Peyer's patch (tissue), 4 donors: ENCODE measurements around the gene ZFP1. TPM values are rescaled to one million over a fixed set of nuclear protein-coding genes. Genes with fewer than 3 reads are reported as not detected.

Experiments
- DNase-seq, 3 donors: peaks; one replicate each; pipeline ENCODE4 v3.0.0-alpha.2; 2017 to 2019
- H3K27ac ChIP-seq, 4 donors: fragments of 200-600 bp; sonication (generic); one replicate each; pipeline ENCODE4 v1.5.1; 2016 to 2019
- H3K27me3 ChIP-seq, 2 donors: fragments of 200-600 bp; sonication (generic); one replicate each; pipeline ENCODE4 v1.5.1; 2019
- H3K36me3 ChIP-seq, 3 donors: fragments of 200-600 bp; sonication (generic); one replicate each; pipeline ENCODE4 v1.5.1; 2016 to 2019
- H3K4me1 ChIP-seq, 4 donors: fragments of 200-600 bp; sonication (generic); one replicate each; pipeline ENCODE4 v1.5.1; 2016 to 2019
- H3K4me3 ChIP-seq, 4 donors: fragments of 200-600 bp; sonication (generic); 1 replicate in 3 of 4; 2 replicates in 1 of 4; pipeline ENCODE4 v1.5.1; 2016 to 2019; ENCODE audit warnings: mild to moderate bottlenecking in 1 of 4
- H3K9me3 ChIP-seq, 4 donors: fragments of 200-600 bp; sonication (generic); one replicate each; pipeline ENCODE4 v1.5.1; 2016 to 2019; ENCODE audit warnings: mild to moderate bottlenecking in 1 of 4
- POLR2A ChIP-seq, 2 donors: fragments of 450-650 bp; IDR thresholded peaks; one replicate each; pipeline ENCODE4 v1.5.1; 2017; ENCODE audit warnings: antibody characterized with exemption in 2 of 2, mild to moderate bottlenecking in 2 of 2, moderate library complexity in 2 of 2
- total RNA-seq, 4 donors: library from RNA; depleted of rRNA; stranded (reverse); fragments of >200 nt; gene quantifications; one replicate each; pipeline ENCODE4 v1.1.0, GENCODE V29; 2016
- TF ChIP-seq, protein P1 (sequence below), 6 experiments: fragments of 450-650 bp in 4 of 6; fragments of 200-600 bp in 2 of 6; sonication (generic) in 1 of 6; IDR thresholded peaks; one replicate each; pipeline ENCODE4 v1.5.1; 2017 to 2019; ENCODE audit warnings: antibody characterized with exemption in 6 of 6, mild to moderate bottlenecking in 3 of 6, moderate library complexity in 1 of 6

The ZFP1 gene
- total RNA-seq, 4 donors from 2014 or later: 2.6 to 6.1 (median 4.9) TPM

- Histone ChIP-seq H3K4me1 (no peaks in the 10 kb centered on the region), H3K36me3 (no peaks in the 10 kb centered on the region), H3K9me3 (no peaks in the 10 kb centered on the region), H3K27ac (no peak overlapping the region), H3K27me3 (no peaks in the 10 kb centered on the region), H3K4me3 (no peak overlapping the region)
- DNase-seq: no peak
- TF ChIP-seq, protein P1, sequence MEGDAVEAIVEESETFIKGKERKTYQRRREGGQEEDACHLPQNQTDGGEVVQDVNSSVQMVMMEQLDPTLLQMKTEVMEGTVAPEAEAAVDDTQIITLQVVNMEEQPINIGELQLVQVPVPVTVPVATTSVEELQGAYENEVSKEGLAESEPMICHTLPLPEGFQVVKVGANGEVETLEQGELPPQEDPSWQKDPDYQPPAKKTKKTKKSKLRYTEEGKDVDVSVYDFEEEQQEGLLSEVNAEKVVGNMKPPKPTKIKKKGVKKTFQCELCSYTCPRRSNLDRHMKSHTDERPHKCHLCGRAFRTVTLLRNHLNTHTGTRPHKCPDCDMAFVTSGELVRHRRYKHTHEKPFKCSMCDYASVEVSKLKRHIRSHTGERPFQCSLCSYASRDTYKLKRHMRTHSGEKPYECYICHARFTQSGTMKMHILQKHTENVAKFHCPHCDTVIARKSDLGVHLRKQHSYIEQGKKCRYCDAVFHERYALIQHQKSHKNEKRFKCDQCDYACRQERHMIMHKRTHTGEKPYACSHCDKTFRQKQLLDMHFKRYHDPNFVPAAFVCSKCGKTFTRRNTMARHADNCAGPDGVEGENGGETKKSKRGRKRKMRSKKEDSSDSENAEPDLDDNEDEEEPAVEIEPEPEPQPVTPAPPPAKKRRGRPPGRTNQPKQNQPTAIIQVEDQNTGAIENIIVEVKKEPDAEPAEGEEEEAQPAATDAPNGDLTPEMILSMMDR (IDR thresholded peaks at IDR 0.05): no peak
- TF ChIP-seq POLR2A (IDR thresholded peaks at IDR 0.05): no peak
Measured at GRCh38 chr16:75192606-75193264, 44.4 kb downstream of the ZFP1 start.

DNA sequence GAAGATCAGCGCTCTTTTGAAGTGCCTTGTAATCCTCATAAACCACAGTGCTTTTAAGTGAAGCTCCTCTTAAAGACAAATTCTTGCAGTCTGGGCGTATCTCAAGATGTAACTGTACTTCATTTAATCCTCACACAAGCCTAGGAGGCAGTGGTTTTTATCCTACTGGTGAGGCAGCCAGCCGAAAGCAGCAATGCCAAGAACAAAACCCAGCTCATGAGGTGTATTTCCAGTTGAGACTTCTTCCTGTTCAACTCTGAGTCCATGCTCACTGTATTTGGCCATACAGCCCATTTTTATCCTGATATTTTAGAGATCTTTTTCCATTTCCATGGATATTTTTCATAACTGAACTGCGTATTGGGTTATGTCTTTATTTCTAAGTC lies 44.9 kb downstream of the ZFP1 start:
- Histone ChIP-seq H3K4me3 (no peak overlapping the region), H3K27ac (no peak overlapping the region), H3K9me3 (no peaks in the 10 kb centered on the region), H3K36me3 (no peaks in the 10 kb centered on the region), H3K27me3 (no peaks in the 10 kb centered on the region), H3K4me1 (no peaks in the 10 kb centered on the region)
- TF ChIP-seq, protein P1 (IDR thresholded peaks at IDR 0.05): no peak
- no peak for TF ChIP-seq POLR2A (IDR thresholded peaks at IDR 0.05)
- DNase-seq: no peak

DNA sequence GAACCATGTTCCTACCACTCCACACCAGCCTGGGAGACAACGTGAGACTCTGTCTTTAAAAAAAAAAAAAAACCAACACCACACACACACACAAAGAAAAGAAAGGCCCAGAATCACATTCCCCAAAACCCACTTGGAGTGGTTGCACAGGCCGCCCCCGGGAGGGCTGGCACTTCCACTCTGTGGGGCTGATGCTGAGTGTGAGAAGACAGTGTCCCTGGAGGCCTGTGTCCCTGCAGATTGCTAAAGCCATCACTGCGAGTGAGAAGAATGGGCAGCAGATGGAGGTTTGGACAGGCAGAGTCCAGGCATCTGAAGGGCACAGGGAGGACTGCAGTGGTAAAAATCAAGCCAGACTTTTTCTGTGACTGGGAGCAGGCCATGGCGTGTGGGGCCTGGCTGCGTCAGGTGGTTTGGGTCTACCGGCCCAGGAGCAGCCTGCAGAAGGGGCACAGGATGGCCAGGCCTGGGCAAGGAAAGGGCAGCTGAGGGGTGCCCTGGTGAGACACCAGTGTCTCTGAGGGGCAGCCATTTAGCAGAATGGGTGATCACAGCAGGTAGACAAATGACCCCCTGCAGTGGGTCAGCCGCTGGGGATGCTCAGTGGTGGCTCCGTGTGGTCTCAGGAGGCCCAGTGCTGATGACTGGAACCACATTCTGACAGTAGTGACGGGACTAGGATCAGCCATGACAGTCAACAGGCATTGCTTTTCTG lies 45.6 kb downstream of the ZFP1 start:
- H3K36me3 ChIP-seq: no peaks in the 10 kb centered on the region
- H3K9me3 ChIP-seq: no peaks in the 10 kb centered on the region
- H3K27me3 ChIP-seq: no peaks in the 10 kb centered on the region
- no peak for DNase-seq
- H3K27ac ChIP-seq: no peak overlapping the region
- TF ChIP-seq, protein P1 (IDR thresholded peaks at IDR 0.05): no peak
- no peak for TF ChIP-seq POLR2A (IDR thresholded peaks at IDR 0.05)
- H3K4me3 ChIP-seq: no peak overlapping the region
- no peaks in the 10 kb centered on the region for H3K4me1 ChIP-seq

GRCh38 chr16:75195811-75196790 lies 47.8 kb downstream of the ZFP1 start:
- DNase-seq: no peak
- H3K4me1 ChIP-seq: no peaks in the 10 kb centered on the region
- H3K27ac ChIP-seq: no peak overlapping the region
- H3K4me3 ChIP-seq: no peak overlapping the region
- H3K9me3 ChIP-seq: no peaks in the 10 kb centered on the region
- H3K27me3 ChIP-seq: no peaks in the 10 kb centered on the region
- H3K36me3 ChIP-seq: no peaks in the 10 kb centered on the region
- no peak for TF ChIP-seq POLR2A (IDR thresholded peaks at IDR 0.05)
- TF ChIP-seq, protein P1 (IDR thresholded peaks at IDR 0.05): no peak

DNA sequence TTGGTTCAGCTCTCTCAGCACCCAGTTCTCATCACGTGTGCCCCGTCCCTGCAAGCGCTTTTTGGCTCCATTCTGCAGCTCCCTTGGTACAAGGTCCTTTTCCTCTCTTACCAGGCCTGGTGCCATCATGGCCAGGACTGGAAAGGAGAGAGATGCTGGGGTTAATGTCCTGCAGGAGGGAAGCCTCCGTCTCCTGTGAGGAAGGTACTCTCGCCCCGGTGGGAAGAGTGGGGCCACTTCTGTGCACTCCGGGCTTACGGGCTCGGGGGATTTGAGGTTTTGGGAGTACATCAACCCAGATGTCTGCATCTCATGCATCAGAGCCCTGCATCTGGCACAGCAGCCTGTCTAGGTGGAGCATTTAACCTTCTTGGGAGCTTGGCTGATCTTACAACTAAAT lies 48.5 kb downstream of the ZFP1 start:
- Histone ChIP-seq H3K9me3 (no peaks in the 10 kb centered on the region), H3K4me3 (no peak overlapping the region), H3K36me3 (no peaks in the 10 kb centered on the region), H3K4me1 (no peaks in the 10 kb centered on the region), H3K27me3 (no peaks in the 10 kb centered on the region), H3K27ac (no peak overlapping the region)
- TF ChIP-seq POLR2A (IDR thresholded peaks at IDR 0.05): no peak
- TF ChIP-seq, protein P1 (IDR thresholded peaks at IDR 0.05): no peak
- no peak for DNase-seq
